Activated CD8-positive, alpha-beta memory T cell treated with anti-CD3 and anti-CD28 coated beads, Interleukin-2, amount 50 U/mL, for 24 hours (primary cell): ENCODE results near the gene ZDHHC24.

Experiments used
- DNase-seq: peaks from one replicate; pipeline ENCODE4 v3.0.0-alpha.2; 2020; ENCODE audit errors: extremely low read depth

ZDHHC24 gene

DNA sequence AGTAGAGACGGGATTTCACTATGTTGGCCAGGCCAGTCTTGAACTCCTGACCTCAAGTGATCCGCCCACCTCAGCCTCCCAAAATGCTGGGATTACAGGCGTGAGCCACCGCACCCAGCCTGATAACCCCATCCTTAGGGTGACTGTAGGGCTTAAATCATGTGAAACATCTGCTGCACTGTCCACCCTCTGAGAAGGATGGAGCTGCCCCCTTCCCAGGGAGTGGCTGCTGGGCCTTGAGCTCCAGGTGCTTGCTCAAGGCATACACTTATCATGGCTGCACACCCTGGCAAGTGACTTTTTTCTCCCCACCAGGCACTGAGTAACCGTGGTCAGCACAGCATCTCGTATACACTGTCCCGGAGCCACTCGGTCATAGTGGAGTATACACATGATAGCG, 73.8 kb downstream of the ZDHHC24 start:
- DNase-seq, result no peak

GRCh38 chr11:66471142-66471541, 74.7 kb downstream of the ZDHHC24 start:
- DNase-seq, result no peak
